ENCODE results near the gene STOX2. TPM values are rescaled to one million over a fixed set of nuclear protein-coding genes. Genes with fewer than 3 reads are reported as not detected.
A peak's percentile ranks its signal among the peaks of the same experiment; 100 is the strongest.

Gene STOX2
- total and polyA plus RNA-seq, 4 donors: 1.8 to 27.5 (median 8.6) TPM

- TF ChIP-seq CTCF (IDR thresholded peaks at IDR 0.05; ENCODE audit: control extremely low read depth, extremely low read depth): no peak
- ATAC-seq (ENCODE audit: insufficient read depth, low FRiP score) (no peak), DNase-seq (peak; percentile 36 to 79 (median 61))
- Histone ChIP-seq H3K27me3 (ENCODE audit: control insufficient read depth in 3 of 3, insufficient read depth in 3 of 3, low read length in 2 of 3) (no peaks in the 10 kb centered on the region), H3K9me3 (ENCODE audit: control insufficient read depth in 4 of 4, insufficient read depth in 3 of 4, low read length in 3 of 4) (no peaks in the 10 kb centered on the region), H3K36me3 (ENCODE audit: control insufficient read depth in 4 of 4, insufficient read depth in 4 of 4, low read length in 4 of 4) (no peaks in the 10 kb centered on the region), H3K9ac (ENCODE audit: insufficient read depth in 1 of 2, low read length in 2 of 2) (no peak overlapping the region), H3K27ac (ENCODE audit: low read depth in 1 of 2, low read length in 1 of 2) (no peak overlapping the region), H3K4me1 (ENCODE audit: control insufficient read depth in 5 of 5, insufficient read depth in 5 of 5, low read length in 5 of 5) (peaks cover 0 to 22% (median 0%) of the 10 kb centered on the region in 5 donors), H3K4me3 (no peak overlapping the region)
- WGBS, 2 donors: 60 to 61% methylated on average over 6 of the region's 6 CpGs
Observed at GRCh38 chr4:183936047-183936446, 30.9 kb downstream of the STOX2 start.

GRCh38 chr4:183936574-183937345, 31.7 kb downstream of the STOX2 start:
- Histone ChIP-seq H3K9me3 (ENCODE audit: control insufficient read depth in 4 of 4, insufficient read depth in 3 of 4, low read length in 3 of 4) (no peaks in the 10 kb centered on the region), H3K27me3 (ENCODE audit: control insufficient read depth in 3 of 3, insufficient read depth in 3 of 3, low read length in 2 of 3) (no peaks in the 10 kb centered on the region), H3K4me3 (no peak overlapping the region), H3K4me1 (ENCODE audit: control insufficient read depth in 5 of 5, insufficient read depth in 5 of 5, low read length in 5 of 5) (peaks cover 0 to 22% (median 0%) of the 10 kb centered on the region in 5 donors), H3K27ac (ENCODE audit: low read depth in 1 of 2, low read length in 1 of 2) (no peak overlapping the region), H3K36me3 (ENCODE audit: control insufficient read depth in 4 of 4, insufficient read depth in 4 of 4, low read length in 4 of 4) (no peaks in the 10 kb centered on the region), H3K9ac (ENCODE audit: insufficient read depth in 1 of 2, low read length in 2 of 2) (no peak overlapping the region)
- no peak for TF ChIP-seq CTCF (IDR thresholded peaks at IDR 0.05; ENCODE audit: control extremely low read depth, extremely low read depth)
- ATAC-seq (ENCODE audit: insufficient read depth, low FRiP score) (no peak), DNase-seq (no peak)
- 73 to 85% methylated on average over 3 of the region's 3 CpGs for whole genome bisulfite sequencing, 2 donors

GRCh38 chr4:183940864-183941263, 35.8 kb downstream of the STOX2 start:
- DNase-seq (no peak), ATAC-seq (ENCODE audit: insufficient read depth, low FRiP score) (no peak)
- Histone ChIP-seq H3K4me1 (ENCODE audit: control insufficient read depth in 5 of 5, insufficient read depth in 5 of 5, low read length in 5 of 5) (peaks cover 0 to 15% (median 0%) of the 10 kb centered on the region in 5 donors), H3K9ac (ENCODE audit: insufficient read depth in 1 of 2, low read length in 2 of 2) (no peak overlapping the region), H3K27ac (ENCODE audit: low read depth in 1 of 2, low read length in 1 of 2) (no peak overlapping the region), H3K27me3 (ENCODE audit: control insufficient read depth in 3 of 3, insufficient read depth in 3 of 3, low read length in 2 of 3) (no peaks in the 10 kb centered on the region), H3K4me3 (no peak overlapping the region), H3K9me3 (ENCODE audit: control insufficient read depth in 4 of 4, insufficient read depth in 3 of 4, low read length in 3 of 4) (no peaks in the 10 kb centered on the region), H3K36me3 (ENCODE audit: control insufficient read depth in 4 of 4, insufficient read depth in 4 of 4, low read length in 4 of 4) (no peaks in the 10 kb centered on the region)
- WGBS, 2 donors: 44 to 53% methylated on average over 4 of the region's 4 CpGs
- no peak for TF ChIP-seq CTCF (IDR thresholded peaks at IDR 0.05; ENCODE audit: control extremely low read depth, extremely low read depth)

Measured in lung (tissue), 12 donors.